Measurements from ENCODE around the gene ACAP3.
"Not testable (repeated sequence)": the region's sequence is repeated elsewhere in the genome, so short reads cannot be mapped to it uniquely, and the experiment has no call there.

Gene ACAP3

GRCh38 chr1:1260843-1261560, 46.7 kb downstream of the ACAP3 start:
- DNase-seq = no peak

GRCh38 chr1:1259951-1260600, 47.7 kb downstream of the ACAP3 start:
- no peak for DNase-seq

- no peak for DNase-seq
Measured at GRCh38 chr1:1259540-1259939, 48.2 kb downstream of the ACAP3 start.

- no peak for DNase-seq
Measured at GRCh38 chr1:1259119-1259488, 48.6 kb downstream of the ACAP3 start.

- DNase-seq = no peak
Measured at GRCh38 chr1:1256956-1257871, 50.5 kb downstream of the ACAP3 start.

GRCh38 chr1:1255611-1256010, 52.1 kb downstream of the ACAP3 start:
- DNase-seq = no peak

GRCh38 chr1:1255078-1255477, 52.7 kb downstream of the ACAP3 start:
- DNase-seq = no peak

- DNase-seq = no peak
Measured at GRCh38 chr1:1254667-1254998, 53.1 kb downstream of the ACAP3 start.

- DNase-seq = no peak
Measured at GRCh38 chr1:1253972-1254666, 53.6 kb downstream of the ACAP3 start.

- DNase-seq = no peak
Measured at GRCh38 chr1:1253314-1253713, 54.4 kb downstream of the ACAP3 start.

- DNase-seq = peak; percentile 51
Measured at GRCh38 chr1:1250786-1251284, 56.9 kb downstream of the ACAP3 start.

- DNase-seq = not testable (repeated sequence)
Measured at GRCh38 chr1:1248009-1248913, 59.5 kb downstream of the ACAP3 start.

GRCh38 chr1:1247341-1247913, 60.3 kb downstream of the ACAP3 start:
- no peak for DNase-seq

- DNase-seq = no peak
Measured at GRCh38 chr1:1246577-1247340, 61.0 kb downstream of the ACAP3 start, which contains the start of gene C1QTNF12. Gene C1QTNF12, minus strand, starts transcription at chr1:1246722. Its CDS starts 32 bp downstream, at chr1:1246690.

- no peak for DNase-seq
Measured at GRCh38 chr1:1245817-1246576, 61.7 kb downstream of the ACAP3 start.

- DNase-seq = no peak
Measured at GRCh38 chr1:1245178-1245816, 62.4 kb downstream of the ACAP3 start.

- no peak for DNase-seq
Measured at GRCh38 chr1:1244192-1244811, 63.4 kb downstream of the ACAP3 start.

- no peak for DNase-seq
Measured at GRCh38 chr1:1243807-1244191, 63.9 kb downstream of the ACAP3 start.

GRCh38 chr1:1243266-1243660, 64.5 kb downstream of the ACAP3 start:
- DNase-seq = no peak

All from activated CD4-positive, CD25-positive, alpha-beta regulatory T cell treated with anti-CD3 and anti-CD28 coated beads, Interleukin-2, amount 50 U/mL, for 72 hours (primary cell).